A673 (cell line): ENCODE results near the gene USP2.

ENCODE experiments used
- CTCF ChIP-seq: fragments of 300-800, 200-600 bp; sonication (generic); conservative IDR thresholded peaks from 2 replicates; pipeline ENCODE4 v1.5.1; 2017; ENCODE audit warnings: low read depth, mild to moderate bottlenecking, antibody characterized with exemption, low read length, moderate library complexity, mixed read lengths
- EZH2 ChIP-seq: fragments of 200-600 bp; sonication (generic); IDR thresholded peaks from 2 replicates; pipeline ENCODE4 v1.6.1; 2017; ENCODE audit warnings: borderline replicate concordance, low read depth, mild to moderate bottlenecking, mixed read lengths, antibody characterized with exemption, low read length; ENCODE audit not compliant: poor library complexity, severe bottlenecking

GRCh38 chr11:119315131-119316015 lies 66.1 kb downstream of the USP2 start:
- no peak for TF ChIP-seq CTCF
- TF ChIP-seq EZH2, result no peak
